HG03039 (cell line): ENCODE results near the gene PSG1.
"Not testable (repeated sequence)": the region's sequence is repeated elsewhere in the genome, so short reads cannot be mapped to it uniquely, and the experiment has no call there.

Source experiments
- ATAC-seq: cut with Tn5 transposase; IDR thresholded peaks from one replicate; pipeline ENCODE4 v1.9.1; 2021; ENCODE audit warnings: mild to moderate bottlenecking, moderate library complexity; ENCODE audit not compliant: unreplicated experiment

Gene PSG1

GRCh38 chr19:42879613-42880012 lies at the start of gene PSG1:
TSS of gene PSG1 (minus strand) at chr19:42879713. CDS start at chr19:42879581, 132 bp downstream.
- ATAC-seq: no peak

- ATAC-seq: no peak
These were observed 49.4 kb upstream of the PSG1 start for GRCh38 chr19:42928896-42929295.

- no peak for ATAC-seq
These were observed 47.3 kb upstream of the PSG1 start for GRCh38 chr19:42926781-42927180.

- not testable (repeated sequence) for ATAC-seq
These were observed 43.6 kb upstream of the PSG1 start for GRCh38 chr19:42923106-42923505.

GRCh38 chr19:42920971-42921370 lies 41.5 kb upstream of the PSG1 start:
- not testable (repeated sequence) for ATAC-seq

GRCh38 chr19:42919757-42920079 lies 40.2 kb upstream of the PSG1 start:
- ATAC-seq: no peak

- not testable (repeated sequence) for ATAC-seq
These were observed 39.7 kb upstream of the PSG1 start for GRCh38 chr19:42919070-42919756.

GRCh38 chr19:42918377-42919069 lies 39.0 kb upstream of the PSG1 start:
- ATAC-seq: not testable (repeated sequence)

- ATAC-seq: not testable (repeated sequence)
These were observed 38.1 kb upstream of the PSG1 start, which contains the start of gene PSG6 for GRCh38 chr19:42917634-42918033. TSS of gene PSG6 (minus strand) at chr19:42917894. CDS start at chr19:42917792, 102 bp downstream.

- not testable (repeated sequence) for ATAC-seq
These were observed 37.4 kb upstream of the PSG1 start for GRCh38 chr19:42916931-42917330.

GRCh38 chr19:42913516-42913915 lies 34.0 kb upstream of the PSG1 start:
- ATAC-seq: not testable (repeated sequence)

GRCh38 chr19:42912941-42913340 lies 33.4 kb upstream of the PSG1 start:
- ATAC-seq: not testable (repeated sequence)

GRCh38 chr19:42911731-42912130 lies 32.2 kb upstream of the PSG1 start:
- ATAC-seq: not testable (repeated sequence)

GRCh38 chr19:42906162-42906561 lies 26.6 kb upstream of the PSG1 start:
- not testable (repeated sequence) for ATAC-seq

- not testable (repeated sequence) for ATAC-seq
These were observed 21.0 kb upstream of the PSG1 start for GRCh38 chr19:42900561-42900960.

GRCh38 chr19:42899674-42900073 lies 20.2 kb upstream of the PSG1 start:
- ATAC-seq: not testable (repeated sequence)

- not testable (repeated sequence) for ATAC-seq
These were observed 19.6 kb upstream of the PSG1 start for GRCh38 chr19:42899110-42899509.

GRCh38 chr19:42898656-42899055 lies 19.1 kb upstream of the PSG1 start:
- ATAC-seq: not testable (repeated sequence)

GRCh38 chr19:42897729-42898128 lies 18.2 kb upstream of the PSG1 start:
- not testable (repeated sequence) for ATAC-seq

GRCh38 chr19:42890446-42890845 lies 10.9 kb upstream of the PSG1 start:
- not testable (repeated sequence) for ATAC-seq

GRCh38 chr19:42887876-42888445 lies 8.4 kb upstream of the PSG1 start:
- not testable (repeated sequence) for ATAC-seq

- not testable (repeated sequence) for ATAC-seq
These were observed 3.2 kb upstream of the PSG1 start for GRCh38 chr19:42882730-42883129.
